ENCODE results near the gene TNFSF8. TPM values are rescaled to one million over a fixed set of nuclear protein-coding genes. Genes with fewer than 3 reads are reported as not detected.

The TNFSF8 gene
- total and polyA plus RNA-seq, 9 of the 15 experiments (the other 6 are each of a cell fraction or from before 2014, with no cell fraction given), result 0.09 TPM; not detected in 8

DNA sequence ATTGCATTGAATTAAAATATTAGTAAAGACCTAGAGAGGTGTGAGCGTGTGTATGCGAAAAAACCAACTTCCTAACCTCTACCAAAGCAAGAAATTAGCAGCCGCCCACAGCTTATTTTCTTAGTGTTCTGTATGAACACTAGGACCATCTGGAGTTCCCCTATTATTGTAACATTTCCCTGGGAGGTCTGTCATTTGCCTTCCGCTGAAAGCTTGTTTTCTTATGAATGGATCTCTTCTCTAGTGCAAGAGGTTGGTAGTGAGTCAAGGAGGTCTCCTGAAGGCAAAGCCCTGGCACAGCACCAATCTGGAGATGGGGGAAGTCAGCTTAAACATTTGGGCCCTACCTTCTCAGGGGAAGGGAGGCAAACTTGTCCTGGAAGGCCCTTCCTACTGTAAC lies 10.8 kb downstream of the TNFSF8 start (continued):
- TF ChIP-seq, protein P1, sequence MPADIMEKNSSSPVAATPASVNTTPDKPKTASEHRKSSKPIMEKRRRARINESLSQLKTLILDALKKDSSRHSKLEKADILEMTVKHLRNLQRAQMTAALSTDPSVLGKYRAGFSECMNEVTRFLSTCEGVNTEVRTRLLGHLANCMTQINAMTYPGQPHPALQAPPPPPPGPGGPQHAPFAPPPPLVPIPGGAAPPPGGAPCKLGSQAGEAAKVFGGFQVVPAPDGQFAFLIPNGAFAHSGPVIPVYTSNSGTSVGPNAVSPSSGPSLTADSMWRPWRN (IDR thresholded peaks at IDR 0.05; ENCODE audit: low read depth), result no peak
- TF ChIP-seq XRCC3 (IDR thresholded peaks at IDR 0.05) (no peak), JUND (IDR thresholded peaks at IDR 0.05; ENCODE audit: borderline replicate concordance, low read depth, low read length) (no peak), JUND (tag; IDR thresholded peaks at IDR 0.05; ENCODE audit: borderline replicate concordance, low read depth, low read length) (no peak), U2AF2 (optimal IDR thresholded peaks at IDR 0.05; ENCODE audit: low read depth, low read length) (no peak), ZNF282 (CRISPR knock-in tag; IDR thresholded peaks at IDR 0.05) (no peak), BRD4 (IDR thresholded peaks at IDR 0.05) (no peak)

DNA sequence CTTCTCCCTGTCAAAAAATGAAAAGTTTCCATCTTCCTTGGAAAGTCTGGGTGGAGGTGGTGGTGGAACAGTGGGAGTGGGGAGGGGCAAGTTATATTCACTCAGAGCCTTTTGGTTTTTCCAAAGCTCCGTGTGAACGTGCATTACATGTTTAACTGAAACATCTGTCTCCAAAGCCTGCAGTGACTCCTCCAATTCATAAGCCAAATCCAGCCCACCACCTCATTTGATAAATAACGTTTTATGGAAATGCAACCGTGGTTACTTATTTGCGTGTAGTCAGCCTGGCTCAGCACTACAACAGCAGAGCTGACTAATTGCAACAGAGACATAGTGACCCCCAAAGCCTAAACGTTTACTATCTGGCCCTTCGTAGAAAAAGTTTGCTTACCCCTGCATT lies 13.9 kb downstream of the TNFSF8 start:
- Histone ChIP-seq H3K27ac (ENCODE audit: extremely low read depth, low read depth, low read length) (no peak overlapping the region), H3K9ac (ENCODE audit: insufficient read depth in 1 of 2, low read depth in 2 of 2, low read length in 2 of 2) (no peak overlapping the region), H3K4me1 (replicated peaks in 1 of 2; ENCODE audit: control insufficient read depth in 2 of 2, insufficient read depth in 2 of 2, low read length in 2 of 2) (no peaks in the 10 kb centered on the region), H3K4me3 (no peak overlapping the region), H3K27me3 (ENCODE audit: control insufficient read depth in 2 of 2, insufficient read depth in 2 of 2, low read length in 2 of 2) (no peaks in the 10 kb centered on the region; a peak in 1 of 5 replicates), H2AFZ (ENCODE audit: low read depth, low read length) (no peak overlapping the region), H3K36me3 (ENCODE audit: control insufficient read depth, insufficient read depth, low read length) (no peaks in the 10 kb centered on the region), H3K4me2 (ENCODE audit: insufficient read depth, low read length) (no peak overlapping the region), H4K20me1 (replicated peaks; ENCODE audit: control insufficient read depth, insufficient read depth, low read length) (no peaks in the 10 kb centered on the region), H3K79me2 (ENCODE audit: control insufficient read depth, insufficient read depth, low read length) (no peaks in the 10 kb centered on the region), H3K9me3 (replicated peaks; ENCODE audit: control insufficient read depth, insufficient read depth, low read depth, low read length) (no peaks in the 10 kb centered on the region), H3K9me1 (ENCODE audit: control insufficient read depth, insufficient read depth, low read length) (no peaks in the 10 kb centered on the region)
- no peak for FAIRE-seq
- intact Hi-C loops (cut with micrococcal nuclease) (no loop called here), in situ Hi-C loops (cut with MboI) (loop anchor here (10.0 to 25.0 kb wide), 2 partner anchors 179 to 512 kb away; no protein-coding TSS in a partner anchor)
- 1% methylated on average over 7 of the region's 7 CpGs for WGBS (ENCODE audit: insufficient coverage, low coverage, missing lambda C conversion rate)
- no TSS peak for BruUV-seq (replicated peaks)
- ChIA-PET CTCF (ENCODE audit: low intra/inter-chr PET ratio) (no interaction called here), POLR2A (no interaction called here)
- no peak for ATAC-seq
- DNase-seq (ENCODE audit: extremely low read depth in 1 of 4, low spot score in 3 of 4), result no peak
- TF ChIP-seq NFE2L1 (tag; IDR thresholded peaks at IDR 0.05; ENCODE audit: borderline replicate concordance, low read depth) (no peak), ZNF77 (CRISPR knock-in tag; IDR thresholded peaks at IDR 0.05) (no peak), TEAD4 (IDR thresholded peaks at IDR 0.05; ENCODE audit: low read length) (no peak), TEAD4 (CRISPR knock-in tag; IDR thresholded peaks at IDR 0.05; ENCODE audit: borderline replicate concordance) (no peak), ARNT (IDR thresholded peaks at IDR 0.05) (no peak), ZNF766 (CRISPR knock-in tag; conservative IDR thresholded peaks at IDR 0.05) (no peak), SRF (CRISPR knock-in tag; IDR thresholded peaks at IDR 0.05) (no peak), PHF8 (IDR thresholded peaks at IDR 0.05; ENCODE audit: borderline replicate concordance, low read length) (no peak), NFE2 (IDR thresholded peaks at IDR 0.05; ENCODE audit: low read depth) (no peak), IFI16 (CRISPR knock-in tag; IDR thresholded peaks at IDR 0.05) (no peak), RBM15 (IDR thresholded peaks at IDR 0.05; ENCODE audit: insufficient read depth, low read length) (no peak), NFATC3 (IDR thresholded peaks at IDR 0.05) (no peak)
- TF ChIP-seq, protein P2, sequence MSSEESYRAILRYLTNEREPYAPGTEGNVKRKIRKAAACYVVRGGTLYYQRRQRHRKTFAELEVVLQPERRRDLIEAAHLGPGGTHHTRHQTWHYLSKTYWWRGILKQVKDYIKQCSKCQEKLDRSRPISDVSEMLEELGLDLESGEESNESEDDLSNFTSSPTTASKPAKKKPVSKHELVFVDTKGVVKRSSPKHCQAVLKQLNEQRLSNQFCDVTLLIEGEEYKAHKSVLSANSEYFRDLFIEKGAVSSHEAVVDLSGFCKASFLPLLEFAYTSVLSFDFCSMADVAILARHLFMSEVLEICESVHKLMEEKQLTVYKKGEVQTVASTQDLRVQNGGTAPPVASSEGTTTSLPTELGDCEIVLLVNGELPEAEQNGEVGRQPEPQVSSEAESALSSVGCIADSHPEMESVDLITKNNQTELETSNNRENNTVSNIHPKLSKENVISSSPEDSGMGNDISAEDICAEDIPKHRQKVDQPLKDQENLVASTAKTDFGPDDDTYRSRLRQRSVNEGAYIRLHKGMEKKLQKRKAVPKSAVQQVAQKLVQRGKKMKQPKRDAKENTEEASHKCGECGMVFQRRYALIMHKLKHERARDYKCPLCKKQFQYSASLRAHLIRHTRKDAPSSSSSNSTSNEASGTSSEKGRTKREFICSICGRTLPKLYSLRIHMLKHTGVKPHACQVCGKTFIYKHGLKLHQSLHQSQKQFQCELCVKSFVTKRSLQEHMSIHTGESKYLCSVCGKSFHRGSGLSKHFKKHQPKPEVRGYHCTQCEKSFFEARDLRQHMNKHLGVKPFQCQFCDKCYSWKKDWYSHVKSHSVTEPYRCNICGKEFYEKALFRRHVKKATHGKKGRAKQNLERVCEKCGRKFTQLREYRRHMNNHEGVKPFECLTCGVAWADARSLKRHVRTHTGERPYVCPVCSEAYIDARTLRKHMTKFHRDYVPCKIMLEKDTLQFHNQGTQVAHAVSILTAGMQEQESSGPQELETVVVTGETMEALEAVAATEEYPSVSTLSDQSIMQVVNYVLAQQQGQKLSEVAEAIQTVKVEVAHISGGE (CRISPR knock-in tag; IDR thresholded peaks at IDR 0.05), result no peak
